GM21528 (cell line): ENCODE measurements around the gene PHKG2.
A peak's percentile ranks its signal among the peaks of the same experiment; 100 is the strongest.

Source experiments
- ATAC-seq: cut with Tn5 transposase; IDR thresholded peaks from one replicate; pipeline ENCODE4 v1.9.1; 2021; ENCODE audit warnings: mild to moderate bottlenecking, moderate library complexity; ENCODE audit not compliant: unreplicated experiment, low FRiP score

The PHKG2 gene

GRCh38 chr16:30753596-30753995 lies 5.4 kb downstream of the PHKG2 start:
- no peak for ATAC-seq

- ATAC-seq = no peak
Measured at GRCh38 chr16:30755955-30756780, 7.9 kb downstream of the PHKG2 start.

- ATAC-seq = no peak
Measured at GRCh38 chr16:30756781-30757100, 8.5 kb downstream of the PHKG2 start.

- ATAC-seq = no peak
Measured at GRCh38 chr16:30757316-30757715, 9.1 kb downstream of the PHKG2 start.

- ATAC-seq = no peak
Measured at GRCh38 chr16:30758988-30759491, 10.8 kb downstream of the PHKG2 start.

GRCh38 chr16:30760001-30760559 lies 11.9 kb downstream of the PHKG2 start:
- no peak for ATAC-seq

- no peak for ATAC-seq
Measured at GRCh38 chr16:30760577-30761426, 12.6 kb downstream of the PHKG2 start.

- ATAC-seq = peak; percentile 27
Measured at GRCh38 chr16:30761427-30761927, 13.3 kb downstream of the PHKG2 start.

GRCh38 chr16:30761928-30762902 lies 14.0 kb downstream of the PHKG2 start, which contains the start of the genes CFAP119 and RNF40:
CFAP119 (minus strand) TSS chr16:30762062; CDS start chr16:30761748, 314 bp downstream.
RNF40 (plus strand) TSS chr16:30762322; CDS start chr16:30762546, 224 bp downstream.
- peak; percentile 86 for ATAC-seq

GRCh38 chr16:30762991-30763725 lies 14.9 kb downstream of the PHKG2 start:
- ATAC-seq = no peak

GRCh38 chr16:30764086-30764485 lies 15.9 kb downstream of the PHKG2 start:
- no peak for ATAC-seq

- ATAC-seq = no peak
Measured at GRCh38 chr16:30764816-30765465, 16.7 kb downstream of the PHKG2 start.

GRCh38 chr16:30766206-30766932 lies 18.1 kb downstream of the PHKG2 start:
- ATAC-seq = no peak

- no peak for ATAC-seq
Measured at GRCh38 chr16:30766933-30767284, 18.7 kb downstream of the PHKG2 start.

- ATAC-seq = no peak
Measured at GRCh38 chr16:30767767-30768465, 19.7 kb downstream of the PHKG2 start.

- no peak for ATAC-seq
Measured at GRCh38 chr16:30768583-30769181, 20.5 kb downstream of the PHKG2 start.
